KMS-11 (cell line): ENCODE measurements around the gene LRBA.

Experiments
- H2AFZ ChIP-seq: fragments of 200-600 bp; sonication (generic); 2 replicates; pipeline ENCODE4 v1.6.1; 2016; ENCODE audit warnings: antibody characterized with exemption, mixed run types, low read depth
- H3K27ac ChIP-seq: fragments of 200-600 bp; sonication (generic); 2 replicates; pipeline ENCODE4 v1.6.1; 2016; ENCODE audit warnings: mild to moderate bottlenecking, mixed run types
- H3K27me3 ChIP-seq: fragments of 200-600 bp; sonication (generic); 2 replicates; pipeline ENCODE4 v1.6.1; 2017; ENCODE audit warnings: mild to moderate bottlenecking, low read depth, mixed run types, moderate library complexity; ENCODE audit not compliant: insufficient read depth
- H3K36me3 ChIP-seq: fragments of 200-600 bp; sonication (generic); 2 replicates; pipeline ENCODE4 v1.6.1; 2017; ENCODE audit warnings: mild to moderate bottlenecking, mixed run types; ENCODE audit not compliant: insufficient read depth
- H3K4me1 ChIP-seq: fragments of 200-600 bp; sonication (generic); 2 replicates; pipeline ENCODE4 v1.6.1; 2016; ENCODE audit warnings: mild to moderate bottlenecking, low read depth, mixed run types; ENCODE audit not compliant: poor library complexity, severe bottlenecking
- H3K4me2 ChIP-seq: fragments of 200-600 bp; sonication (generic); 2 replicates; pipeline ENCODE4 v1.7.0; 2016; ENCODE audit warnings: mild to moderate bottlenecking, mixed run types
- H3K4me3 ChIP-seq: fragments of 200-600 bp; sonication (generic); IDR thresholded peaks from 2 replicates; pipeline ENCODE4 v1.6.1; 2017; ENCODE audit warnings: low read depth, low read length, mixed read lengths; ENCODE audit not compliant: insufficient read depth
- H3K79me2 ChIP-seq: fragments of 200-600 bp; sonication (generic); 2 replicates; pipeline ENCODE4 v1.6.1; 2016; ENCODE audit warnings: low read depth, mixed run types; ENCODE audit not compliant: insufficient read depth
- H3K9ac ChIP-seq: fragments of 200-600 bp; sonication (generic); 2 replicates; pipeline ENCODE4 v1.6.1; 2016; ENCODE audit warnings: mild to moderate bottlenecking, mixed run types
- H4K20me1 ChIP-seq: fragments of 200-600 bp; sonication (generic); 2 replicates; pipeline ENCODE4 v1.6.1; 2016; ENCODE audit warnings: mild to moderate bottlenecking, mixed run types; ENCODE audit not compliant: insufficient read depth
- CTCF ChIP-seq: fragments of 200-600 bp; sonication (generic); conservative IDR thresholded peaks from 2 replicates; pipeline ENCODE4 v1.6.1; 2017; ENCODE audit warnings: low read depth, mild to moderate bottlenecking, antibody characterized with exemption, low read length, moderate library complexity, mixed read lengths

Gene LRBA

GRCh38 chr4:150384249-150384648 lies 630.8 kb downstream of the LRBA start:
- Histone ChIP-seq H3K4me1 (no peaks in the 10 kb centered on the region), H3K36me3 (no peaks in the 10 kb centered on the region), H3K79me2 (no peaks in the 10 kb centered on the region), H4K20me1 (no peaks in the 10 kb centered on the region), H3K27me3 (no peaks in the 10 kb centered on the region), H2AFZ (no peak overlapping the region), H3K9ac (no peak overlapping the region), H3K4me2 (no peak overlapping the region), H3K27ac (no peak overlapping the region), H3K4me3 (no peak overlapping the region)
- no peak for TF ChIP-seq CTCF

GRCh38 chr4:150382028-150382427 lies 633.1 kb downstream of the LRBA start:
- Histone ChIP-seq H3K27me3 (no peaks in the 10 kb centered on the region), H3K27ac (no peak overlapping the region), H3K9ac (no peak overlapping the region), H3K4me1 (no peaks in the 10 kb centered on the region), H3K36me3 (no peaks in the 10 kb centered on the region), H4K20me1 (no peaks in the 10 kb centered on the region), H3K4me2 (no peak overlapping the region), H3K79me2 (no peaks in the 10 kb centered on the region), H3K4me3 (no peak overlapping the region), H2AFZ (no peak overlapping the region)
- TF ChIP-seq CTCF, result no peak

GRCh38 chr4:150381609-150382008 lies 633.5 kb downstream of the LRBA start:
- Histone ChIP-seq H3K4me1 (no peaks in the 10 kb centered on the region), H3K27ac (no peak overlapping the region), H3K9ac (no peak overlapping the region), H3K4me3 (no peak overlapping the region), H3K27me3 (no peaks in the 10 kb centered on the region), H3K36me3 (no peaks in the 10 kb centered on the region), H4K20me1 (no peaks in the 10 kb centered on the region), H3K79me2 (no peaks in the 10 kb centered on the region), H3K4me2 (no peak overlapping the region), H2AFZ (no peak overlapping the region)
- no peak for TF ChIP-seq CTCF

GRCh38 chr4:150381036-150381435 lies 634.0 kb downstream of the LRBA start:
- no peak overlapping the region for H3K27ac ChIP-seq
- no peak overlapping the region for H3K4me2 ChIP-seq
- H3K27me3 ChIP-seq, result no peaks in the 10 kb centered on the region
- H3K4me3 ChIP-seq, result no peak overlapping the region
- no peak for TF ChIP-seq CTCF
- H3K79me2 ChIP-seq, result no peaks in the 10 kb centered on the region
- no peaks in the 10 kb centered on the region for H4K20me1 ChIP-seq
- no peaks in the 10 kb centered on the region for H3K4me1 ChIP-seq
- H3K9ac ChIP-seq, result no peak overlapping the region
- no peaks in the 10 kb centered on the region for H3K36me3 ChIP-seq
- H2AFZ ChIP-seq, result no peak overlapping the region

GRCh38 chr4:150379454-150379853 lies 635.6 kb downstream of the LRBA start:
- Histone ChIP-seq H3K9ac (no peak overlapping the region), H3K4me2 (no peak overlapping the region), H3K27ac (no peak overlapping the region), H2AFZ (no peak overlapping the region), H3K4me1 (no peaks in the 10 kb centered on the region), H3K79me2 (no peaks in the 10 kb centered on the region), H3K36me3 (no peaks in the 10 kb centered on the region), H3K27me3 (no peaks in the 10 kb centered on the region), H4K20me1 (no peaks in the 10 kb centered on the region), H3K4me3 (no peak overlapping the region)
- TF ChIP-seq CTCF, result no peak
